GM06990 (cell line): ENCODE results near the gene DAZAP1.

Source experiments
- DNase-seq: peaks from one replicate; pipeline ENCODE4 v3.0.0-alpha.2; 2011; ENCODE audit not compliant: insufficient read length; ENCODE audit errors: extremely low read depth
- H3K27me3 ChIP-seq: replicated peaks from 2 replicates; pipeline ENCODE4 v1.6.0; 2011; ENCODE audit warnings: low read length; ENCODE audit not compliant: control insufficient read depth, insufficient read depth
- H3K36me3 ChIP-seq: 2 replicates; pipeline ENCODE4 v1.5.1; 2011; ENCODE audit warnings: low read length; ENCODE audit not compliant: control insufficient read depth, insufficient read depth
- H3K4me3 ChIP-seq: replicated peaks from 2 replicates; pipeline ENCODE4 v1.5.1; 2011; ENCODE audit warnings: low read depth, mild to moderate bottlenecking, control low read depth, low read length
- TF ChIP-seq, protein P1 (sequence below): IDR thresholded peaks from 2 replicates; pipeline ENCODE4 v1.5.1; 2011; ENCODE audit warnings: low read length, control low read depth, mild to moderate bottlenecking, inconsistent platforms; ENCODE audit not compliant: insufficient read depth, poor library complexity, severe bottlenecking

The DAZAP1 gene

DNA sequence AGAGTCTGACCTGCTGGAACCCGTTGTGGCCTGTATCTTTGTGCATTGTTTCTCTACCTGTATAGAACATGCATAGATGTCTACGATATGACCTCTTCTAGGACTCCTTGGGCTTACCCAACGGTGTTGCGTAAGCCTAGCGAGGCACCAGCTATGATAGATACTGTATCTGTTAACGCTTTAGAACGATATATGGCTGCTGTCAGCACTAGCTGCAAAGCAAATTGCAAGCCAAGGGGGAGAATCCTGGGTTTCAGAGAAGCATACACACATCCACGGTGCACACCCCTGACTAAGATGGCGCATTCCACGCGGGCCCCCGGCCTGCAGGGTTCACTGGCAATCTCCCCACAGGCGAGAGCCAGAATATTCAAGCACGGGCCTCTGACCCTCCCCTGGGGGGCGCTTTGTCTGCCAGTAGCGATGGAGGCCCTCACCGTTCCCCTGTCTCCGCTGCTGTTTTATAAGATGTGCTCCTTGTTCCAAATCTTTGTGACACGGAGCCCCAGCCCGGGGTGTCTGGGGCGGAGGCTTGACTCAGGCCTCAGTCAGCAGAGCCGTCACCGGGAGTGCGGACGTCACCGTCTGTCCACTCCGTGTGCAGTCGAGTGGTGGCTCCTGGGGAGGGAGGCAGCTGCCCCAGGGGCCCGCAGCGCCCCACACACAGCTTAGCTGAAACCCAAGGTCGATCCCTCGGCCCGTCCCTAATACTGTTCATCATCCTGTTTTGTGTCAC is 17.9 kb downstream of the DAZAP1 start:
- no peak overlapping the region for H3K4me3 ChIP-seq
- TF ChIP-seq, protein P1, sequence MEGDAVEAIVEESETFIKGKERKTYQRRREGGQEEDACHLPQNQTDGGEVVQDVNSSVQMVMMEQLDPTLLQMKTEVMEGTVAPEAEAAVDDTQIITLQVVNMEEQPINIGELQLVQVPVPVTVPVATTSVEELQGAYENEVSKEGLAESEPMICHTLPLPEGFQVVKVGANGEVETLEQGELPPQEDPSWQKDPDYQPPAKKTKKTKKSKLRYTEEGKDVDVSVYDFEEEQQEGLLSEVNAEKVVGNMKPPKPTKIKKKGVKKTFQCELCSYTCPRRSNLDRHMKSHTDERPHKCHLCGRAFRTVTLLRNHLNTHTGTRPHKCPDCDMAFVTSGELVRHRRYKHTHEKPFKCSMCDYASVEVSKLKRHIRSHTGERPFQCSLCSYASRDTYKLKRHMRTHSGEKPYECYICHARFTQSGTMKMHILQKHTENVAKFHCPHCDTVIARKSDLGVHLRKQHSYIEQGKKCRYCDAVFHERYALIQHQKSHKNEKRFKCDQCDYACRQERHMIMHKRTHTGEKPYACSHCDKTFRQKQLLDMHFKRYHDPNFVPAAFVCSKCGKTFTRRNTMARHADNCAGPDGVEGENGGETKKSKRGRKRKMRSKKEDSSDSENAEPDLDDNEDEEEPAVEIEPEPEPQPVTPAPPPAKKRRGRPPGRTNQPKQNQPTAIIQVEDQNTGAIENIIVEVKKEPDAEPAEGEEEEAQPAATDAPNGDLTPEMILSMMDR, result no peak
- no peaks in the 10 kb centered on the region for H3K27me3 ChIP-seq
- peaks cover 58% of the 10 kb centered on the region for H3K36me3 ChIP-seq
- no peak for DNase-seq

DNA sequence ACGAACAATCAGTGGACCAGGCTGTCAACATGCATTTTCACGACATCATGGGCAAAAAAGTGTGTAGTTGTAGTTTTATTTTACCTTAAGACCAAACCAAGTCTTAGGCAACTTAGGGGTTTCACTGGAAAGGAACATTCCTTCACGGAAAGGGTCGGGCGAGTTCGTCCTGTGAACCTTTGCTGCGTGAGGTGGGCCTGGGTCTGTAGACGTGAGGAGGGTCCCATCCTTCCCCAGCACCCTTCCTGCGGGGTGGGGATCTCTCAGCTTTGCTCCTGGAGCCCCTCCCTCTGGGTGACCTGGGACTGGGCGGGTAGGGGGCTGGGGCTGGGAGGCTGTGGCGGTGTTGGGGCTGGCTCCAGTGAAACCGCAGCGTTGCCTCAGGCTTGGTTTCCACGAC is 18.5 kb downstream of the DAZAP1 start:
- TF ChIP-seq, protein P1, result no peak
- peaks cover 54% of the 10 kb centered on the region for H3K36me3 ChIP-seq
- H3K4me3 ChIP-seq, result no peak overlapping the region
- H3K27me3 ChIP-seq, result no peaks in the 10 kb centered on the region
- DNase-seq, result no peak

DNA sequence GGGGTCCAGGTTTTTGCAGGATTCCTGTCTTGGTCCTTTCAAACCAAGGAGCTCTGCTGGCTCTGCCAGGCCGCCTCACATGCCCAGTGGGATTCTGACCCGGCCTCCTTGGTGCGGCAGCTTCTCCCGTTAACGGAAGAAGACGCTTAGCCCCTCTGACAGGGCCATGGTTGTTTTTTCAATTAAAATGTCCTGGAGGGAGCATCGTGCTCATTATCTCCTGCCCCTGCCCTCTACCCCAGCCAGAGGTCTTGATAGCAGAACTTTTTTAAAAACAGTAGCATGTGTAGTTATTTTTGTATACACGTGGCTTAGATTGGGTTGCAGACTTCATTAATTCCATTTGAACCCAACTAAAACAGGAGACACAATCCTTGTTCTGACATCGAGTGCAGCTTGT is 19.4 kb downstream of the DAZAP1 start:
- no peak for DNase-seq
- Histone ChIP-seq H3K27me3 (no peaks in the 10 kb centered on the region), H3K36me3 (peaks cover 49% of the 10 kb centered on the region), H3K4me3 (no peak overlapping the region)
- TF ChIP-seq, protein P1, result no peak

DNA sequence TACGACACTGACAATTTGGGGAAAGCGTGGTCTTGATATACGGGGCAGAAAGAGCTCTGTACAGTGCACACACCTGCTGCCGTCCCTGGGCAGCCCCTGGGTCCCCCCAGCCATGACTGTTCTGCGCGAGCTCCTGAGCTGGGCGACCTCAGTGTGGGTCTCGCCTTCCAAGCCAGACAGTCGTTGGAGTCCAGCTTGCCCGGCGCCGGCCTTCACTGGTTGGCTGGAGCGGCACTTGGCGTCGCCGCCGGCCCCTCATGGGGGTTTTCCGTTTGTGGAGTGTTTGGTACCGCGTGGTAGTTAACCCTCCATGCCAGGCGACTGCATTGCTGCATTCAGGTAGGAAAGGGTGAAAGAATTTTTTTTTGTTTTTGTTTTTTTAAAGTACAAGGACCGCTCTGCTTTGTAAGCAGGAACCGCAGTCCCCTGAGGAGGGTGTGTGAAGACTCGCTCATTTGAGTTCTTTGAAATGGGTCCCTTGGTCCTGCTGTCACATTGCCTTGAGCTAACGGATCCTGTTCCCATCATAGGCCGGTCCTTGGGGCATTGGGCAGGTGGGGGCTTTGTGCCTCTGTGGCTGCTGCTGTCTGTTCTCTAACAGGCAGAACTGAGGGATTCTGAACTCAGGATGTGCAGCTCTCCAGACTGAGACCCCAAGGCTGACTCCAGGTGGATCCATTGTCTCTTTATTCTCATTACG is 20.0 kb downstream of the DAZAP1 start:
- no peak overlapping the region for H3K4me3 ChIP-seq
- H3K27me3 ChIP-seq, result no peaks in the 10 kb centered on the region
- peaks cover 49% of the 10 kb centered on the region for H3K36me3 ChIP-seq
- TF ChIP-seq, protein P1, result no peak
- DNase-seq, result no peak

DNA sequence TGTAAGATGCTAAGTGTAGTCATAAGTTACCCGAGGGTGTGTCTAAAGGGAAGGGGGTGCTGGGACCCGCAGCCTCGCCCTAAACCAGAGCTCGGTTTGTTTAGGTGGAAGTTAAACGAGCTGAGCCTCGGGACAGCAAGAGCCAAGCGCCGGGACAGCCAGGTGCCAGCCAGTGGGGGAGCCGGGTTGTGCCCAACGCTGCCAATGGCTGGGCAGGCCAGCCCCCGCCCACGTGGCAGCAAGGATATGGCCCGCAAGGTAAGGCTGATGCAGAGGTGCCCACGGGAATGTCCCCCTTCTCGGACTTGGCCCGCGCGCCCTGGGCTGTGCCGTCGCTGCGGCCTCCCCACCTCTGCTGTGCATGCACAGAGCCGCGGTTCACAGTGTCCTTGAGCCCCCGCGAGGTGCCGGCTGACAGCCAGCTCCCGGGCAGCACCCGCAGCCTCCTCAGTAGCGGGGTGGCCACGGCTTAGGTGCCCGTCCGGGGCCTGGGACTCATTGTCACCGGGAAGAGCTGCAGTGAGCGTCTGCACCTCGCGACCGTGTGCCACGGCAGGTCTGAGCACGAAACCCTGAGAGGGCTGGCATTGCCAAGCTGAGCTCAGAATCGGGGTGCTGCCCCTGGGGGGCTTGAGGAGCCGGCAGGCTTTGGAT is 21.5 kb downstream of the DAZAP1 start:
- Histone ChIP-seq H3K36me3 (peaks cover 51% of the 10 kb centered on the region), H3K27me3 (no peaks in the 10 kb centered on the region), H3K4me3 (no peak overlapping the region)
- TF ChIP-seq, protein P1, result no peak
- DNase-seq, result no peak
